ENCODE results near the gene CLEC18A. TPM values are rescaled to one million over a fixed set of nuclear protein-coding genes. Genes with fewer than 3 reads are reported as not detected.
"Not testable (repeated sequence)": the region's sequence is repeated elsewhere in the genome, so short reads cannot be mapped to it uniquely, and the experiment has no call there.

The CLEC18A gene
- total RNA-seq (ENCODE audit: low replicate concordance): 5.9 and 14.5 TPM in 2 replicates

GRCh38 chr16:69951017-69951671 lies at the start of gene CLEC18A:
TSS of gene CLEC18A (plus strand) at chr16:69951334. CDS start at chr16:69951367, 33 bp downstream.
- H2AFZ ChIP-seq (replicated peaks); H3K4me1 ChIP-seq; H3F3A ChIP-seq (ENCODE audit: low read depth); H3K79me2 ChIP-seq (ENCODE audit: low read depth); H3K4me2 ChIP-seq; H3K9me3 Mint-ChIP-seq; H3K27me3 ChIP-seq; H3K36me3 ChIP-seq; H3K27me3 Mint-ChIP-seq (ENCODE audit: insufficient read depth, low read depth); H3K9ac ChIP-seq; H3K4me3 Mint-ChIP-seq; H3K27ac Mint-ChIP-seq; H3K9me3 ChIP-seq (ENCODE audit: low read depth); DNase-seq (ENCODE audit: low spot score); H3K4me3 ChIP-seq; H3K36me3 Mint-ChIP-seq; H3K4me1 Mint-ChIP-seq; H4K20me1 ChIP-seq (ENCODE audit: low read depth): not testable (repeated sequence)
- H3K27ac ChIP-seq: peak within 1 kb of the TSS; percentile 65

DNA sequence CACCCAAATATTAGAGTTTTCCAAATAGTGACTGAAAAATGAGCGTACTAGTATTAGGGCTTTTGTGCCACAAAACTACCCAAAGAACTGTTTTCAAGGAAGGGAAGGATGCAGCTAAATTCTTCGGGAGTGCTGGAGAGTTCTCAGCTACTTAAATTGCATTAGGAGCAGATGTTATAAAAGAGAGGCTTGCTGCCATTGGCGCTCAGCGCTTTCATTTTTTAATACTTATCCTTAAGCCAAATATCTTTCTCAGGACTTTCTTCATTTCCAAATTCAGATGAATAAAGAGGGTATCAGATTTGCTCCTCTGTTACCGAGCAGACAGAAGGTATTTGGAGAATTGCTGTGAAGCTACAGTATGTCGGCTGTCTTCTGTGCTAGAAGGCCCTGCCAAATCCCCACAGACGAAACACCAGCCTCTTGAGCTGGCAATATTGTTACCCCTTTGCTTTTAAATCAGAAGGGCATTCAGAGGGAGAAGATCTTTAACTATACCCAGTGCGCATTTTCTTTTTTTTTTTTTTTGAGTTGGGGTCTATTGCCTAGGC lies 47.2 kb upstream of the CLEC18A start:
- Histone ChIP-seq H3K36me3 (no peaks in the 10 kb centered on the region), H3K4me3 (no peak overlapping the region), H3F3A (ENCODE audit: low read depth) (no peaks in the 10 kb centered on the region), H3K27ac (no peak overlapping the region), H3K4me1 (no peaks in the 10 kb centered on the region), H2AFZ (replicated peaks) (no peak overlapping the region), H3K9ac (no peak overlapping the region), H3K9me3 (ENCODE audit: low read depth) (no peaks in the 10 kb centered on the region), H3K27me3 (no peaks in the 10 kb centered on the region), H4K20me1 (ENCODE audit: low read depth) (no peaks in the 10 kb centered on the region), H3K79me2 (ENCODE audit: low read depth) (no peaks in the 10 kb centered on the region), H3K4me2 (no peak overlapping the region)
- no peaks in the 10 kb centered on the region for H3K9me3 Mint-ChIP-seq
- TF ChIP-seq CTCF (IDR thresholded peaks at IDR 0.05) (no peak), EZH2phosphoT487 (IDR thresholded peaks at IDR 0.05) (no peak), EZH2 (IDR thresholded peaks at IDR 0.05) (no peak)
- no peak overlapping the region for H3K27ac Mint-ChIP-seq
- no peaks in the 10 kb centered on the region for H3K27me3 Mint-ChIP-seq (ENCODE audit: insufficient read depth, low read depth)
- DNase-seq (ENCODE audit: low spot score): no peak
- no peak overlapping the region for H3K4me3 Mint-ChIP-seq
- H3K36me3 Mint-ChIP-seq: no peaks in the 10 kb centered on the region
- no peaks in the 10 kb centered on the region for H3K4me1 Mint-ChIP-seq

DNA sequence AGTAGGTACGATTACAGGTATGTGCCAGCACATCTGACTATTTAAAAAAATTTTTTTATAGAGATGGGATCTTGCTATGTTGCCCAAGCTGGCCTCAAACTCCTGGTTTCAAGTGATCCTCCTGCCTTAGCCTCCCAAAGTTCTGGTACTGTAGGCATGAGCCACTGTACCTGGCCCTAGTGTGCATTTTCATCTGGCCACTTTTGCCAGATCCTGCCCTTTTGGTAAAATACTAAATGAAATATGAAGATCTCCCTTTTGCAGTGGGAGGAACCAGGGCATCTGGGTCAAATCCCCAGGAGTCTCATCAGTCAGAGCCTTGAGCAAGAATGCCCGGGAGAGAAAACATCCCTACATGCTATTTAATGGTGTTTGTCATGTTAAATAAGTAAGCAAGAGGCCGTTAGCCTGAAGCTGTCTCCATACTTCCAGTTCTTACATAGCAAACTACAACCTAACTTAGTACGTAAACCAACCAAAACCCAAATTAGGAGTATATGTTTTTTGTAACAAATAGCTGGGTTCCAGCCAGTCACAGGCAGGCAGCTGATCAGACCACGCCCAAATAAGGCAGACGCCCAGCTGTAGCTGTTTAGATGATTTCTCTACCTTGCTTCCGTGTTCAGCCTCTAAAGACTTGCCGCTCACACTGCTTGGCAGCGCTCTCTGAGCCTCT lies 46.5 kb upstream of the CLEC18A start:
- H3K4me3 Mint-ChIP-seq: no peak overlapping the region

More for the DNA sequence above, 46.5 kb upstream of the CLEC18A start:
- no peaks in the 10 kb centered on the region for H3K27me3 Mint-ChIP-seq (ENCODE audit: insufficient read depth, low read depth)
- Histone ChIP-seq H3K4me3 (no peak overlapping the region), H3K36me3 (no peaks in the 10 kb centered on the region), H3K27me3 (no peaks in the 10 kb centered on the region), H3K27ac (no peak overlapping the region), H3K4me1 (no peaks in the 10 kb centered on the region), H2AFZ (replicated peaks) (no peak overlapping the region), H3K79me2 (ENCODE audit: low read depth) (no peaks in the 10 kb centered on the region), H3F3A (ENCODE audit: low read depth) (no peaks in the 10 kb centered on the region), H3K4me2 (no peak overlapping the region), H3K9ac (no peak overlapping the region), H4K20me1 (ENCODE audit: low read depth) (no peaks in the 10 kb centered on the region), H3K9me3 (ENCODE audit: low read depth) (no peaks in the 10 kb centered on the region)
- H3K9me3 Mint-ChIP-seq: no peaks in the 10 kb centered on the region
- H3K36me3 Mint-ChIP-seq: peaks cover 4% of the 10 kb centered on the region
- DNase-seq (ENCODE audit: low spot score): no peak
- H3K27ac Mint-ChIP-seq: no peak overlapping the region
- H3K4me1 Mint-ChIP-seq: no peaks in the 10 kb centered on the region
- TF ChIP-seq CTCF (IDR thresholded peaks at IDR 0.05) (no peak), EZH2 (IDR thresholded peaks at IDR 0.05) (no peak), EZH2phosphoT487 (IDR thresholded peaks at IDR 0.05) (no peak)

All from neural progenitor cell (in vitro differentiated cells).